HepG2 (cell line): ENCODE measurements around the gene STOML2. TPM values are rescaled to one million over a fixed set of nuclear protein-coding genes. Genes with fewer than 3 reads are reported as not detected.

Experiments used
- ATAD3A ChIP-seq: sonication (generic); formaldehyde crosslinking; IDR thresholded peaks from 2 replicates; pipeline ENCODE4 v1.4.0; 2020; ENCODE audit warnings: missing genetic modification reagents
- IRF1 ChIP-seq: sonication (generic); formaldehyde crosslinking; IDR thresholded peaks from 2 replicates; pipeline ENCODE4 v1.4.0; 2020; ENCODE audit warnings: low read depth, mild to moderate bottlenecking, missing genetic modification reagents
- KIAA2018 ChIP-seq: sonication (generic); formaldehyde crosslinking; IDR thresholded peaks from 2 replicates; pipeline ENCODE4 v1.5.0; 2020; ENCODE audit warnings: mild to moderate bottlenecking, missing genetic modification reagents, borderline replicate concordance
- KLF15 ChIP-seq: sonication (generic); formaldehyde crosslinking; IDR thresholded peaks from 2 replicates; pipeline ENCODE4 v1.8.1; 2023; ENCODE audit warnings: borderline replicate concordance, mild to moderate bottlenecking, inconsistent platforms, missing genetic modification reagents, mixed read lengths
- MNT ChIP-seq: fragments of 450-650 bp; IDR thresholded peaks from 2 replicates; pipeline ENCODE4 v1.6.1; 2016
- NFE2L1 ChIP-seq: sonication (generic); formaldehyde crosslinking; IDR thresholded peaks from 2 replicates; pipeline ENCODE4 v1.4.0; 2020; ENCODE audit warnings: missing genetic modification reagents, mild to moderate bottlenecking, borderline replicate concordance
- NFKB2 ChIP-seq: sonication (generic); formaldehyde crosslinking; IDR thresholded peaks from 2 replicates; pipeline ENCODE4 v1.4.0; 2020; ENCODE audit warnings: missing genetic modification reagents, borderline replicate concordance
- PBX3 ChIP-seq: sonication (generic); formaldehyde crosslinking; IDR thresholded peaks from 2 replicates; pipeline ENCODE4 v1.8.1; 2023; ENCODE audit warnings: missing genetic modification reagents, inconsistent platforms, borderline replicate concordance
- PRPF4 ChIP-seq: fragments of 200-400 bp; formaldehyde crosslinking; IDR thresholded peaks from 2 replicates; pipeline ENCODE4 v1.6.1; 2016; ENCODE audit warnings: low read length, low read depth; ENCODE audit not compliant: poor library complexity, severe bottlenecking
- ZBTB20 ChIP-seq: sonication (generic); formaldehyde crosslinking; IDR thresholded peaks from 2 replicates; pipeline ENCODE4 v1.8.1; 2023; ENCODE audit warnings: missing genetic modification reagents, low read depth, mild to moderate bottlenecking, borderline replicate concordance
- ZEB1 ChIP-seq: IDR thresholded peaks from 2 replicates; pipeline ENCODE4 v1.6.1; 2012; ENCODE audit warnings: mild to moderate bottlenecking, low read depth, inconsistent platforms; ENCODE audit not compliant: insufficient replicate concordance
- ZFP1 ChIP-seq: IDR thresholded peaks from 2 replicates; pipeline ENCODE4 v1.6.1; 2016
- ZMYM4 ChIP-seq: sonication (generic); formaldehyde crosslinking; IDR thresholded peaks from 2 replicates; pipeline ENCODE4 v1.8.1; 2023; ENCODE audit warnings: mild to moderate bottlenecking, missing genetic modification reagents
- ZNF124 ChIP-seq: sonication (generic); formaldehyde crosslinking; IDR thresholded peaks from 2 replicates; pipeline ENCODE4 v1.4.0; 2020; ENCODE audit warnings: missing genetic modification reagents
- ZNF782 ChIP-seq: sonication (generic); formaldehyde crosslinking; IDR thresholded peaks from 2 replicates; pipeline ENCODE4 v1.4.0; 2020; ENCODE audit warnings: missing genetic modification reagents, mild to moderate bottlenecking, borderline replicate concordance
- ZNF879 ChIP-seq: sonication (generic); formaldehyde crosslinking; IDR thresholded peaks from 2 replicates; pipeline ENCODE4 v1.8.1; 2023; ENCODE audit warnings: missing genetic modification reagents
- ZSCAN29 ChIP-seq: sonication (generic); formaldehyde crosslinking; conservative IDR thresholded peaks from 2 replicates; pipeline ENCODE4 v1.4.0; 2020; ENCODE audit warnings: mild to moderate bottlenecking, missing genetic modification reagents
- polyA plus RNA-seq, 8 experiments: library from polyadenylated mRNA; depleted of rRNA in 3 of 8; stranded (reverse) in 7 of 8; unstranded in 1 of 8; fragments of >200 nt; fragmentation: Illumina TruSeq in 4 of 8; extraction: Trizol in 4 of 8; gene quantifications; 2 replicates each; pipeline versions ENCODE4 v1.2.1 to v1.2.3, GENCODE V29; 2011 to 2016; ENCODE audit warnings: low read depth in 4 of 8, missing spikeins in 1 of 8, mixed read lengths in 1 of 8; ENCODE audit not compliant: insufficient read depth in 1 of 8
- total RNA-seq, 5 experiments: library from RNA; depleted of rRNA; stranded (reverse); fragments of >200 nt; fragmentation: Illumina TruSeq; extraction: Trizol; gene quantifications; 2 replicates each; pipeline ENCODE4 v1.2.3, GENCODE V29; 2016; ENCODE audit warnings: low read depth in 1 of 5

STOML2 gene
- total and polyA plus RNA-seq, 2 of the 13 experiments (the other 11 are each of a cell fraction or from before 2014, with no cell fraction given): 245 to 250 TPM

GRCh38 chr9:35096035-35096849, 6.7 kb downstream of the STOML2 start, which contains the start of gene PIGO (continued):
- TF ChIP-seq KIAA2018: no peak
- TF ChIP-seq ZFP1 (CRISPR knock-in tag): no peak
- TF ChIP-seq PRPF4: no peak
- TF ChIP-seq ZNF124 (CRISPR knock-in tag): peak; percentile 90
- TF ChIP-seq NFE2L1 (CRISPR knock-in tag): peak; percentile 26; the same call in 1 of the 2 replicates
- TF ChIP-seq PBX3 (CRISPR knock-in tag): no peak
- TF ChIP-seq ZEB1: peak; percentile 95
- TF ChIP-seq KLF15 (CRISPR knock-in tag): no peak
- TF ChIP-seq ZNF879 (CRISPR knock-in tag): no peak
- 0 out of 2 replicates have a peak, but pooled peaks have one; percentile 88 for TF ChIP-seq ZSCAN29
- peak; percentile 95 for TF ChIP-seq ZMYM4 (CRISPR knock-in tag)
- peak; percentile 86 for TF ChIP-seq IRF1 (CRISPR knock-in tag)
- no peak for TF ChIP-seq ATAD3A (CRISPR knock-in tag)
- TF ChIP-seq ZBTB20 (CRISPR knock-in tag): peak; percentile 88; the same call in 1 of the 2 replicates
- TF ChIP-seq NFKB2 (CRISPR knock-in tag): peak; percentile 84; the same call in 1 of the 2 replicates
- 0 out of 2 replicates have a peak, but pooled peaks have one; percentile 8 for TF ChIP-seq MNT
- peak; percentile 97 for TF ChIP-seq ZNF782 (CRISPR knock-in tag)
